ENCODE measurements around the gene ASH1L. TPM values are rescaled to one million over a fixed set of nuclear protein-coding genes. Genes with fewer than 3 reads are reported as not detected.

The ASH1L gene
- total RNA-seq, 1 experiment from 2014 or later = 26.8 TPM

Other genes with a start within 250 kb of the ASH1L start
- 47.0 and 48.2 TPM in 2 replicates for gene RUSC1, start 241.9 kb downstream of the ASH1L start, total RNA-seq (2014; rRNA removed; shearing (Covaris generic))
- 34.3 and 42.7 TPM in 2 replicates for gene MSTO1, start 47.4 kb upstream of the ASH1L start, total RNA-seq (2014; rRNA removed; shearing (Covaris generic))
- gene YY1AP1, start 126.0 kb upstream of the ASH1L start, total RNA-seq (2014; rRNA removed; shearing (Covaris generic)) = 48.2 and 64.7 TPM in 2 replicates
- gene DAP3, start 126.3 kb upstream of the ASH1L start, total RNA-seq (2014; rRNA removed; shearing (Covaris generic)) = 117 and 160 TPM in 2 replicates